Breast epithelium (tissue), 3 donors: Measurements from ENCODE around the gene CSAG2.
"Not testable (repeated sequence)": the region's sequence is repeated elsewhere in the genome, so short reads cannot be mapped to it uniquely, and the experiment has no call there.

ENCODE experiments used
- POLR2A ChIP-seq: fragments of 450-650 bp; IDR thresholded peaks from one replicate; pipeline ENCODE4 v1.6.1; 2016; ENCODE audit warnings: antibody characterized with exemption, mild to moderate bottlenecking, moderate library complexity
- TF ChIP-seq, protein P1 (sequence below), 3 donors: fragments of 450-650 bp; IDR thresholded peaks; one replicate each; pipeline ENCODE4 v1.5.1; 2016 to 2017; ENCODE audit warnings: antibody characterized with exemption in 3 of 3, mild to moderate bottlenecking in 3 of 3, moderate library complexity in 3 of 3

- TF ChIP-seq, protein P1, sequence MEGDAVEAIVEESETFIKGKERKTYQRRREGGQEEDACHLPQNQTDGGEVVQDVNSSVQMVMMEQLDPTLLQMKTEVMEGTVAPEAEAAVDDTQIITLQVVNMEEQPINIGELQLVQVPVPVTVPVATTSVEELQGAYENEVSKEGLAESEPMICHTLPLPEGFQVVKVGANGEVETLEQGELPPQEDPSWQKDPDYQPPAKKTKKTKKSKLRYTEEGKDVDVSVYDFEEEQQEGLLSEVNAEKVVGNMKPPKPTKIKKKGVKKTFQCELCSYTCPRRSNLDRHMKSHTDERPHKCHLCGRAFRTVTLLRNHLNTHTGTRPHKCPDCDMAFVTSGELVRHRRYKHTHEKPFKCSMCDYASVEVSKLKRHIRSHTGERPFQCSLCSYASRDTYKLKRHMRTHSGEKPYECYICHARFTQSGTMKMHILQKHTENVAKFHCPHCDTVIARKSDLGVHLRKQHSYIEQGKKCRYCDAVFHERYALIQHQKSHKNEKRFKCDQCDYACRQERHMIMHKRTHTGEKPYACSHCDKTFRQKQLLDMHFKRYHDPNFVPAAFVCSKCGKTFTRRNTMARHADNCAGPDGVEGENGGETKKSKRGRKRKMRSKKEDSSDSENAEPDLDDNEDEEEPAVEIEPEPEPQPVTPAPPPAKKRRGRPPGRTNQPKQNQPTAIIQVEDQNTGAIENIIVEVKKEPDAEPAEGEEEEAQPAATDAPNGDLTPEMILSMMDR (IDR thresholded peaks at IDR 0.05) = not testable (repeated sequence)
- not testable (repeated sequence) for TF ChIP-seq POLR2A
Measured at GRCh38 chrX:152753686-152754650, 44.9 kb upstream of the CSAG2 start, which contains the start of gene MAGEA2.
